GM19239 (cell line): ENCODE data around the gene CCNC.
A peak's percentile ranks its signal among the peaks of the same experiment; 100 is the strongest.

Experiments used
- DNase-seq: peaks from one replicate; pipeline ENCODE4 v3.0.0; 2011; ENCODE audit warnings: low spot score; ENCODE audit not compliant: insufficient read length
- FAIRE-seq: peaks from 2 replicates; lab custom pipeline; 2011; peaks lifted over from hg19 to GRCh38; lab: Jason Lieb, UNC

The CCNC gene

DNA sequence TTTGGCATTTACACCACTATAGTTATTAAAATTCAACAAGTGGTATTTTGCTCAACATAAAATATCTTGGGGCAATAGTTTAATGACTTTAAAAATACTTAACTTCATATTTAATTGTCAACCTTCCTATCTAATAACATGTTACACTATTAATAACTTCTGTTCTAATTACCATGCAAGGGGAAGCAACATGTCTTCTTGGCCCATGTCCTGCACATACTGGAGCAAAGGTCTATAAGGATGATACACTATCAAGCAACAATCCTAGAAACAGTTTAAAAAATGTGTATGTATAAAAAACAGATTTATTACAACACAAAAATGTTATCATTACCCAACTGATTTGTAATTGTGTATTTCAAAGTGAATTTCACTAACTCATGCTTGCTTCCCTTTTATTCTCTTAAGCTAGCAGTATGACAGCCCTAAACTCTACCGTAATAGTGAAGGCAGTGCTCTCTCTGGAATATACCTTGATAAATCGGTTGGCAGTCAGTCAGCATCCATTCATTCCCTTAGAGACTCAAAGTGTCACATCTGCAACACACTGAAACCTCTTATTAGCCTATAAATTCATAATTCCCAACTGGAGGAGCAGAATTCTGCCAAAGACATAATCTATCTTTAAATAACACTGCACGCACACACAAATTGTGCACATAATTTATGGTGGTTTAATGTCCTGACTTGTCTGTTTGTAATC, 18.3 kb downstream of the CCNC start:
- DNase-seq = no peak
- no peak for FAIRE-seq

DNA sequence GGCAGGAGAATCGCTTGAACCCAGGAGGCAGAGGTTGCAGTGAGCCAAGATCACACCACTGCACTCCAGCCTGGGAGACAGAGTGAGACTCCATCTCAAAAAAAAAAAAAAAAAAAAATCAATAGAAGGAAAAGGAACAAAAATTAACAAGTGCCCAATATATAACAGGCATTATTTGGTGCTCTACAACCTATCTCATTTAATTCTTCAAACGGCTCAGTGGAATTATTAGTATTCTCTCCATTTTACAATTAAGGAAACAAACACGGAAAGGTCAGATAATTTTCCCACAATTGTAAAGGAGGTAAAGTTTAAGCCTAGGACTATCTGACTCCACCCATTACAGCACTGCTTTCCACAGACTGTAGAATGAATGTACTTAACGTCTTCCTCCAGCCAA, 19.8 kb downstream of the CCNC start:
- DNase-seq (no peak), FAIRE-seq (no peak)

DNA sequence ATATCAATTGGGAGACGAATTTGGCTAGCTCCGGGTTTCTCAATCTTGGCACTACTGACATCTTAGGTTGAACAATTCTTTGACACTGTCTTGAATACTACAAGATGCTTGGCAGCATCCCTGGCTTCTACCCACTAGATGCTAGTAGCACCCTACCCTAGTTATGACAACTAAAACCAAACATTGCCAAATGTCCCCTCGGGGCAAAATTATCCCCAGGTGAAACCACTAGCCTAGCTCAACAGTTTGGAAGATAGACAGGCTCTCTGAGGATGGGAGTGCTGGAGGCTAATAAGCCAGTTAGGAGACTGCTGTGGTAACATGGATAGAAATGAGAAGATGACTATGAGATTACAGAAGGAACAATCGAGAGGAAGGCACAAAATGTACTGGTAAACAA, 20.9 kb downstream of the CCNC start:
- FAIRE-seq (no peak), DNase-seq (no peak)

DNA sequence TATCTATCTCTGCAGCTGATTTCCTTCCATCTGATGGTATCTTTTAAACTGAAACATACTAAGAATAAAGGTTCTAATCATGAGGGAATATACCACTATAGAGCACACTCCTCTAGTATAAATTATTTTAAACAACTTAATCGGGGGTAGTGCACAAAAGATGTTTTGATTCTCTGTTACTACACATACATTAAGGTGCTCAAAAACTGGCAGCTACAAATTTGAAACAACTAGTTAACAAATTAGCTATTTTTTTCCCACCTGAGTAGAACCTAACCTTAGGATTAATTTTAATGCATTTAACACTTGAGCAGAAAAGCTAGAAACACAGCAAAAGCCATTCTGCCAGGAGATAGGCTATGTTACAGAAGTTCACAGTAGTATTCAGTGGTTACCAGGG, 23.0 kb downstream of the CCNC start:
- no peak for DNase-seq
- FAIRE-seq = no peak

DNA sequence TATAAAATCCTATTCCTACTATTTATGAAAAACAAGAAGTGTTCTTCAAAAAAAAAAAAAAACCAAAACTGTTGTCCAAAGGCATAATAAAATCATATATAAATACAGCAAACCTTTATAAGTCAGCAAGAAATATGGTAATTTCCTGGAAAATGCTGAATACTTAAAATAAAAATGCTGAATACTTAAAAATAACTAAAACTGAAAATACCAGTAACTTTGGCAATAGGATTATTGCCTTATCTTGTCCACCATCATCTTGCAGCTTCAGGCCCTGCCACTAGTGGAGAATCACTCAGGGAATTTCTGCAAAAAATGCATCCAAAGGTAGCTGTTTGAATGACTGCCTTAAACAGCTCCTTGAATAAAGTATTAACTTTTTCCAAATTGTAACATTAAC, 24.5 kb downstream of the CCNC start:
- no peak for DNase-seq
- no peak for FAIRE-seq

DNA sequence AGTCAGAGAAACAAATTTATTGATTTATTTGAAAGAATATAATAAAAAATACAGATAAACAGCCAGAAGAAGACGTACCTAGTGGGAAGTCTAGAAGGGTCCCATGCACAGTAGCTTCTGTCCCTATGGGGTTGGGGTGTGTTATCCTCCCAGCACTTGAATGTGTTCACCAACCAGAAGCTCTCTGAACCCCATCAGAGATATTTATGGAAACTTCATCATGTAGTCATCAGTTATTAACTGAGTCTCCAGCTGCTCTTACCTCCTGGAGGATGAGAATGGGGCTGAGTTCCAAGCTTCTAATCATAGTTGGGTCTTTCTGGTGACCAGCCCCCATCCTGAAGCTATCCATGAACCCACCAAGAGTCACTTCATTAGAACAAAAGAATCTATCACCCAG, 37.8 kb downstream of the CCNC start:
- FAIRE-seq (no peak), DNase-seq (no peak)

DNA sequence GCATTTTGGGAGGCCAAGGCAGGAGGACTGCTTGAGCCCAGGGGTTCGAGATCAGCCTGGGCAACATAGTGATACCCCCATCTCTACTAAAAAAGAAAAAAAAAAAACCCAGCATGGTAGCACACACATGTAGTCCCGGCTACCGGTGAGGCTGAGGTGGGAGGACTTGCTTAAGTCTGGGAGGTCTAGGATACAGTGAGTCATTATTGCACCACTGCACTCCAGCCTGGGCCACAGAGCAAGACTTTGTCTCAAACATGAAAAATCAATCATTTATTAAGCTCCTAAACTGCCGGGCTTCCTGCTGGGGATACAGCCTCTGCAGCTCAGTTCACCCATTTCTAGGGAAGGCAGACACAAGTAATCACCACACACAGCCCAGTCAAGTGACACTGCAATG, 45.9 kb downstream of the CCNC start:
- no peak for FAIRE-seq

DNA sequence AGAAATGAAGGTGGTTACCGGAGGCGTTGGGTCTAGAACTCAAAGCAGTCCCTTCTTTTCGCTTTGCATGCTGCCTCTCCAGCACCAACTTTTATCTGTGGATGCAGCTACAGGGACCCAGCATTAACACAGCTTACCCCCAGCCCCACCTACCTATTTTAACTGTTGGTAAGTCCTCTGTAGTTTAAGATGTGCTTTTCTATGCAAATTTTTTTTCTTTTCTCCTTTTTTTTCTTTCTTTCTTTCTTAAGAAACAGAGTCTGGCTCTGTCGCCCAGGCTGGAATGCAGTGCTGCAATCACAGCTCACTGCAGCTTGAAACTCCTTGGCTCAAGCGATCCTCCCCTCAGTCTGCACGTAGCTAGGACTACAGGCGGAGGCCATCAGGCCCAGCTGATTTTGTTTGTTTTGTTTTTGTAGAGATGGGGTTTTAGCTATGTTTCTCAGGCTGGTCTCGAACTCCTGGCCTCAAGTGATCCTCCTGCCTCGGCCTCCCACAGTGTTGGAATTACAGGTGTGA, 46.8 kb downstream of the CCNC start:
- no peak for DNase-seq

More for the DNA sequence above, 45.9 kb downstream of the CCNC start:
- DNase-seq = no peak

DNA sequence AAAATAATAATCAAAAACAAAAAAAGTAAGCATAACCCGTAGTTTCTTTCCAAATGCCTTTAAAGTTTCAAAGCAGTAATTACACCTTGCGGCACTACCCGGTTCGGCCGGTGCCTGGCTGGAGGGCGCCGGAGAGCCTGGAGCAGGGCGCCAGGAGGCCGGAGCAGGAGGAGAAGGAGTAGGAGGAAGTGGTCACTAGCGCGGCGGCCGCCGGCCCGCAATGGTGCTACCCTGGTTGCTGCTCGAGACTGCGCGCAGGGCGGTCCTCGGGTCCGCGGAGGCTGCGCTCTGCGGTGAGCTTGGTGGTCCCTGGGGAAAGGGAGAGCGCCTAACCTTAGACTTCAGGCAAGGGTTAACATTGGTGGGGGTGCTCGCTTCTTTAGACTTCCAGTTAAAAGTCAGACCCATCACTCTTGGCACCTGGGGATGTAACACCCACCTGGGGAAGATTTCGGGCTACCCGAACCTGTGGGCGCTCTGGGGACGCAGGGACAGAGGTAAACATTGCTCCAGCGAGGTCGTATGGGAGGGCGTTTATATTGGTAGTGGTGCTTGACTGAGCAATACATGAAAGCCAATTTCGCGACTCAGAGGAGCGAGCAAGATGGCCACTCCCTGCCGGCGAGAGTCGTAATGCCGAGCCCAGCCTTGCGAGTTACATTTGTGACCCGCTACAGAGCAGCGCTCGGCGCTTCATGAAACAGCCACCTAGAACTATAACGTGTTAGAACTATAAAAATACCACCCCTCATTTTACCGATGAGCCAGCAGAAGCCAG, 47.4 kb downstream of the CCNC start:
- FAIRE-seq = peak; percentile 88
- peak; percentile 64 for DNase-seq

More for the DNA sequence above, 46.8 kb downstream of the CCNC start:
- peak; percentile 21 for FAIRE-seq

DNA sequence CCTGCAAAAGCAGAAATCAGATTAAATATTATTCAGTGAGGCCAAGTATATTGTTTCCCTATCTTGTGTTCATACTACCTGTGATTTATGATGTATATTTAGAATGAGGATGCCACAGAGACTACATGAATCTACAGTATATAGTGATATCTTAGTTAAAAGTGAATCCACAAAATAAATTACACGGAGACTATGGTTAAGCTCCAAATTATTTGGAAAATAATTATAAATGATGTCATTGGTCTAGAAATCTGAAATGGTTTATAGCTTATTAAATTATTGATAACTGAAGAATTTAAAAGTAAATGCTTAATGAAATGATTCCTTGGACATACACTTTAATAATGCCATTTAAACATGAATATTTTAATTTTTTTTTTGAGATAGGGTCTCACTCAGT, 49.0 kb downstream of the CCNC start:
- FAIRE-seq (no peak), DNase-seq (no peak)

DNA sequence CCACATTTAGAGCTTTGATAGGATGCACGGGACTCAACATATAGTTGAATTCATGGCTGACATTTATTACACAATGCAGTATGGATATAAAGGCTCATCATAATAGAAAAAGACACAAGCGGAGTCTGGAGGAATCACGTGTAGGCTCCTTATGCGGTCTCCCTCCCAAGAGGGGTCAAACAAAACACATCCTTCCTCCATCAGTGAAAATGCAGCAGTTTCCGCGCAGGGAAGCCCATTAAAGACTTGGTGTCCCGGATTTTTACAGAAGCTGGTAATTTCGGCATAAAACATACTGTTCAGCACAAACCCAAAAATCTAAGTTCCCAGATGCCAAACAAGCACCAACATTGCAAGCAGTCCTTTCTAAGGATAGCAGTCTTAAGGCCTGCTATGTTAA, 54.4 kb downstream of the CCNC start:
- DNase-seq (no peak), FAIRE-seq (no peak)

DNA sequence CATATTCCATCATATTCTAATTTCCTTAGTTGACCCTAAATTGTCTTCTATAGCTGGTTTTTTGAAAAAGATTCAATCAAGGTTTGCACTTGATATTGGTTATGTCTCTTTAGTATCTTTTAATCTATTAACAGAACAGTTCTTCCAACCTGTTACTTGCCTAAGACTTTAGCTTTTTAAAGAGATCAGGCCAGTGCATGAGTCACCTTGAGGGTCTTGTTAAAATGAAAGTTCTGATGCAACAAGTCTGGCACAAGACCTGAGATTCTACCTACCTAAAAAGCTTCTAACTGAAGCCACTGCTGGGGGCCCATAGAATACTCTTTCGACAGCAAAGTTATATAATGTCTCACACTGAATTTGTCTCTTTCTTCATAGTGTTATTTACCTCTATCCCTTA, 56.4 kb downstream of the CCNC start:
- DNase-seq (no peak), FAIRE-seq (no peak)

DNA sequence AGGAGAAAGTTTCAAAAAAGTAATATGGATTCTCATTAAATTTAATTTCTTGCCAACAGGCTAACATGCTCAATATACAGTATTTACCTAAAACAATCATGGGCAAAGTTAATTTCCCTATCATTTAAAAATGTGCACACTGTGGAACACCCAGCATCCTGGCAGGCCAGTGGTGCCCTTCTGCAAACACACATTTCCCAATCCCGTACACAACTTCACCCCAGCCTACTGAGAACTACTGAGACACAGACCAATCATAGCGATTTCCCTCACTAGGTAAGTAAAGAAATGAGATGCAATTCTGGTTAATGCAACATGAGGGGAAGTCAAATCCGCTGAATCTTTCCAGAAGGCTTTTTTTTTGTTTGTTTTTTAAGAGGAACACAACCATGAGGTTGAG, 60.8 kb downstream of the CCNC start:
- FAIRE-seq (no peak), DNase-seq (no peak)

DNA sequence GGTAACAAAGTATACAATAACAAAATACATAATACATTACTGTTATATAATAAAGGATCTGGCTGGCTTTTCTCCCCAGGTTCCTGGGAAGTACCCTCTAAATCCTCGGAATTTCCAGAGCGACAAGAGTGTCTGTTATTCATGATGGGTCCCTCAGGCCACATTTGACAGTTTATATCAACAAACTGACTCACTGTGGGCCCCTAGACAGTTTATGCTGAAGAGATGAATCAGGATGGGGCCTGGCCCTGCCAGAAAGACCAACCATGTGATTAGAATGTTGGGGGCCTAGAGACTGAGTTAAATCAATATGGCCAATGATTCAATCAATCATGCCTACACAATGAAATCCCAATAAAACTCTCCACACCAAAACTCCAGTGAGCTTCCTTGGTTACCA, 66.7 kb downstream of the CCNC start:
- FAIRE-seq (no peak), DNase-seq (no peak)

DNA sequence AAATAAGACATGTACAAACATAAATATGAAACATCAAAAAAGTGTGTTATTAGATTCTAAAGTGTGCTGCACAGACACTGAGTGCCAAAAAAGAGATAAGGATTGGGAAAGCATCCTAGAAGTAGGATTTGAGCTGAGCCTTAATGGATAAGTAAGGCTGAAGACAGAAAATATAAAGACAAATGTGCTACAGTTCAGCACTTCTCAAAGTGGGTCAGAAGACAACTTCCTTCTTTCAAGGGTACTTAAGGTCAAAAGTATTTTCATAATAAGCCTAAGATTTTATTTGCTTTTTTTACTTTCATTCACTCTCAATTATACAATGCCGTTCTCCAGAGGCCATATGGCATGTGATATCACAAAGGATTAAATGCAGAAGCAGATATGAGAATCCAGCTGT, 70.0 kb downstream of the CCNC start:
- FAIRE-seq = no peak
- no peak for DNase-seq

DNA sequence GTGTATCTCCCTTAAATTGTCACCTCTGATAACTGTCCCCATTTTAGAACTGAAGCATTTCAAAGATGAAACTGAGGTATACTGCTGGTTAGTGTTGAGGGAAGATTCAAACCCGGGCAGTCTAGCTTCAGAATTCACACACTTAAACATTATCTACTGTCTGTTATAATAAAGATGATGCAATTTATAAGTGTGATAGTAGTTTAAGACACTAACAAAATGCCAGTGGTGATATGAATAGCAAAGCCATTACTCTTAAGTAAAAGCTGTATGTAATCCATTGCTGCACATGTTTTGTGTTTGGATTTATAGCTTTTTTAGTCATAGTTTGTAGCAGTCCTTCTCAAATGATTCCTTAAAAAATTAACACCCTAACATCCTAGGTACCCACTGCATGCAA, 73.0 kb downstream of the CCNC start:
- DNase-seq = no peak

More for the DNA sequence above, 73.0 kb downstream of the CCNC start:
- no peak for FAIRE-seq
